GM12801 (cell line): ENCODE results near the gene CNN2.

Experiments
- CTCF ChIP-seq: IDR thresholded peaks from one replicate; pipeline ENCODE4 v1.5.1; 2011; ENCODE audit warnings: control low read depth; ENCODE audit not compliant: insufficient read length; ENCODE audit errors: extremely low read depth

Gene CNN2

GRCh38 chr19:1015061-1015781 lies 11.2 kb upstream of the CNN2 start:
- no peak for TF ChIP-seq CTCF

GRCh38 chr19:1015782-1016646 lies 10.4 kb upstream of the CNN2 start:
- TF ChIP-seq CTCF, result no peak

- TF ChIP-seq CTCF, result no peak
Measured at GRCh38 chr19:1016647-1017114, 9.7 kb upstream of the CNN2 start.

GRCh38 chr19:1017115-1017905 lies 9.1 kb upstream of the CNN2 start:
- TF ChIP-seq CTCF, result no peak

GRCh38 chr19:1017906-1018305 lies 8.5 kb upstream of the CNN2 start:
- TF ChIP-seq CTCF, result no peak

GRCh38 chr19:1018393-1018792 lies 8.0 kb upstream of the CNN2 start:
- TF ChIP-seq CTCF, result no peak
